Karpas-422 (cell line): ENCODE results near the gene GRK2. TPM values are rescaled to one million over a fixed set of nuclear protein-coding genes. Genes with fewer than 3 reads are reported as not detected.

Experiments used
- DNase-seq: peaks from one replicate; pipeline ENCODE4 v3.0.0-alpha.2; 2015
- H2AFZ ChIP-seq: fragments of 200-600 bp; sonication (generic); 2 replicates; pipeline ENCODE4 v1.6.1; 2014; ENCODE audit warnings: antibody characterized with exemption, low read length, mixed read lengths
- H3K27ac ChIP-seq: fragments of 200-600 bp; sonication (generic); 2 replicates; pipeline ENCODE4 v1.5.1; 2014; ENCODE audit warnings: mild to moderate bottlenecking, low read length, moderate library complexity
- H3K27me3 ChIP-seq: fragments of 200-600 bp; sonication (generic); 2 replicates; pipeline ENCODE4 v1.6.1; 2014; ENCODE audit warnings: low read length, mixed read lengths
- H3K36me3 ChIP-seq: fragments of 200-600 bp; sonication (generic); 2 replicates; pipeline ENCODE4 v1.6.1; 2014; ENCODE audit warnings: low read length, mixed read lengths; ENCODE audit not compliant: insufficient read depth
- H3K4me1 ChIP-seq: fragments of 200-600 bp; sonication (generic); 2 replicates; pipeline ENCODE4 v1.6.1; 2014; ENCODE audit warnings: mild to moderate bottlenecking, low read length, mixed read lengths
- H3K4me2 ChIP-seq: fragments of 200-600 bp; sonication (generic); 2 replicates; pipeline ENCODE4 v1.6.1; 2014; ENCODE audit warnings: low read length, low read depth, mild to moderate bottlenecking; ENCODE audit not compliant: poor library complexity, severe bottlenecking
- H3K4me3 ChIP-seq: fragments of 200-600 bp; sonication (generic); 2 replicates; pipeline ENCODE4 v1.5.1; 2014; ENCODE audit warnings: mild to moderate bottlenecking, antibody characterized with exemption, low read length, mixed read lengths
- H3K79me2 ChIP-seq: fragments of 200-600 bp; sonication (generic); 2 replicates; pipeline ENCODE4 v1.6.1; 2014; ENCODE audit warnings: mild to moderate bottlenecking, low read length, mixed read lengths
- H3K9ac ChIP-seq: fragments of 200-600 bp; sonication (generic); 2 replicates; pipeline ENCODE4 v1.6.0; 2014; ENCODE audit warnings: low read length
- H3K9me2 ChIP-seq: fragments of 200-600 bp; sonication (generic), shearing (Covaris generic); replicated peaks from 2 replicates; pipeline ENCODE4 v1.6.0; 2014; ENCODE audit warnings: mild to moderate bottlenecking, low read length, moderate library complexity; ENCODE audit not compliant: insufficient read depth
- H3K9me3 ChIP-seq: fragments of 300-700, 200-600 bp; sonication (generic); 2 replicates; pipeline ENCODE4 v1.6.1; 2014; ENCODE audit warnings: low read length, mixed read lengths
- H4K20me1 ChIP-seq: fragments of 200-600 bp; sonication (generic); 2 replicates; pipeline ENCODE4 v1.6.1; 2014; ENCODE audit warnings: mild to moderate bottlenecking, antibody characterized with exemption, low read length, low read depth; ENCODE audit not compliant: insufficient read depth
- total RNA-seq: library from RNA; depleted of rRNA; stranded (reverse); fragments of >200 nt; shearing (Covaris generic); gene quantifications from 2 replicates; pipeline ENCODE4 v1.2.3, GENCODE V29; 2014; ENCODE audit warnings: low replicate concordance

GRK2 gene
- total RNA-seq, 1 experiment from 2014 or later = 94.7 TPM

DNA sequence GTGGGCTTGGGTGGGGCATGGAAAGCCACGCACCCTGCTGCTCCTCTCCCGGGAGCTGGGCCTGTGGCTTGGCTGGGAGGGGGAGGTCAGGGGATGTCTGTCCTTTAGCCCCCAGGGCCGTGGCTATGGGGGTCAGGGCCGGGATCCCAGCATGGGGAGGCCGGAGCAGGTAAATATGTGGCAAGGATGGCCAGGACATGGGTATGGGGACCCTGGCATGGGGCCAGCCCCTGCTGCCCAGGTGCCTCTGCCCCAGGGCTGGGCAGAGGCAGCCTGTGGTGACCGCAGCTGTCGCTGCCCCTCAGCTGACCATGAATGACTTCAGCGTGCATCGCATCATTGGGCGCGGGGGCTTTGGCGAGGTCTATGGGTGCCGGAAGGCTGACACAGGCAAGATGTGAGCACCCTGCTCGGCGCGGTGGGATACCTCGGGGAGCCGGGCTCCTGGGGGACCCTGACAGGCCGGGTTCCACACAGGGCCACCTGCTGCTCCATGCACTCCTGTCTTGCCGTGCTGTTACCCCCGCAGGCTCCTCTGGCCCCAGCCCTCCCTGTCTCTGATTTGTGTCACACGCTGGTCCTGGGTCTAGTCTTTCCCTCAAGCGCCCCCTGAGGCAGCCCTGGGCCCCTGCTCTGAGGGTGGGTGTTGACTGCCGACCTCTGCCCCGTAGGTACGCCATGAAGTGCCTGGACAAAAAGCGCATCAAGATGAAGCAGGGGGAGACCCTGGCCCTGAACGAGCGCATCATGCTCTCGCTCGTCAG lies 14.7 kb downstream of the GRK2 start:
- Histone ChIP-seq H3K36me3 (peaks cover 11% of the 10 kb centered on the region; the same call in 1 of the 2 replicates), H3K79me2 (peaks cover 28% of the 10 kb centered on the region)
- no peak for DNase-seq

DNA sequence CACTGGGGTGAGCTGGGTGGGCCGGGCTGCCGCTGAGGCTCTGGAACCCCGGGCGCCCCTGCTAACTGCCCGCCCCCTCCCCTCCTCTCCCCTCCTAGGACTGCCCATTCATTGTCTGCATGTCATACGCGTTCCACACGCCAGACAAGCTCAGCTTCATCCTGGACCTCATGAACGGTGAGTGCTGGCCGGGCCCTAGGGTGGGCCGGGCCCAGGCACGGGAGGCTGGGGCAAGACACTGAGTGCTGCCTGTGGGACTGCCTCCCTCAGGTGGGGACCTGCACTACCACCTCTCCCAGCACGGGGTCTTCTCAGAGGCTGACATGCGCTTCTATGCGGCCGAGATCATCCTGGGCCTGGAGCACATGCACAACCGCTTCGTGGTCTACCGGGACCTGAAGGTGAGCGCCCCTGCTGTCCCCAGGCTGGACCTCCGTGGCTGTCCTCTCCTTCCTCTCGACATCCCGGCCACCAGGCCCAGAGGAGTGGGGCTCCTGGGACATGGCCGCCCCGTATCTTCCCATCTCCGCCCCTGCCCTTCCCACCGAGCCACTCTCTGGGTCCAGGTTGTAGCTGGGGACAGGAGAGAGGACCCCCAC lies 15.4 kb downstream of the GRK2 start:
- DNase-seq = no peak
- no peaks in the 10 kb centered on the region for H3K27me3 ChIP-seq
- H3K9me2 ChIP-seq = no peaks in the 10 kb centered on the region
- H4K20me1 ChIP-seq = no peaks in the 10 kb centered on the region
- H3K4me3 ChIP-seq = no peak overlapping the region
- H2AFZ ChIP-seq = no peak overlapping the region
- no peak overlapping the region for H3K9ac ChIP-seq
- H3K9me3 ChIP-seq = no peaks in the 10 kb centered on the region
- H3K4me2 ChIP-seq = no peak overlapping the region
- peaks cover 22% of the 10 kb centered on the region for H3K79me2 ChIP-seq
- H3K4me1 ChIP-seq = peaks cover 23% of the 10 kb centered on the region
- no peak overlapping the region for H3K27ac ChIP-seq
- peaks cover 11% of the 10 kb centered on the region; the same call in 1 of the 2 replicates for H3K36me3 ChIP-seq

More for the DNA sequence above, 14.7 kb downstream of the GRK2 start:
- H3K27ac ChIP-seq = no peak overlapping the region
- no peak overlapping the region for H3K9ac ChIP-seq
- no peaks in the 10 kb centered on the region for H3K9me2 ChIP-seq
- H3K27me3 ChIP-seq = no peaks in the 10 kb centered on the region
- H3K4me2 ChIP-seq = no peak overlapping the region
- no peaks in the 10 kb centered on the region for H3K9me3 ChIP-seq
- H2AFZ ChIP-seq = no peak overlapping the region
- no peak overlapping the region for H3K4me3 ChIP-seq
- H4K20me1 ChIP-seq = no peaks in the 10 kb centered on the region
- H3K4me1 ChIP-seq = peaks cover 23% of the 10 kb centered on the region

DNA sequence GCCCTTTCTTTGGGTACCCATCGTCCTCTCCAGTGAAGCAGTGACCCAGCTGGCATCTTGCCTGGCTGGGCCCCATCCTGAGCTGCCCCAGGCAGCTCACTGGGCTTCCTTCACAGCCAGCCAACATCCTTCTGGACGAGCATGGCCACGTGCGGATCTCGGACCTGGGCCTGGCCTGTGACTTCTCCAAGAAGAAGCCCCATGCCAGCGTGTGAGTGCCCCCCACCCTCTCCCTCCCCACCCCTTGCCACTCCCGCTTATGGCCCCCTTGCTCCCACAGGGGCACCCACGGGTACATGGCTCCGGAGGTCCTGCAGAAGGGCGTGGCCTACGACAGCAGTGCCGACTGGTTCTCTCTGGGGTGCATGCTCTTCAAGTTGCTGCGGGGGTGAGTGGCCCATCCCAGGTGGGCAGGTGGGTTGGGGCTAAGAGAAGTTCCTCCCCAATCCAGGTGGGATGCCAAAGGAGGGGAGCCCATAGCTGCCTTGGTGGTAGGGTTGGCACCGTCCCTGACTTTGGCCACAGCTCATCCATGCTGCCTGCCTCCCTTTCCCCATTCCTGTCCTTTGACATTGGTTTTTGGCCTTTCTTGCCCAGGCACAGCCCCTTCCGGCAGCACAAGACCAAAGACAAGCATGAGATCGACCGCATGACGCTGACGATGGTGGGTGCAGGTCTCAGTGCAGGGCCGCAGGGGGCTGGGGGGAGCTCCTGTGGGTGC lies 16.0 kb downstream of the GRK2 start:
- no peaks in the 10 kb centered on the region for H4K20me1 ChIP-seq
- H3K79me2 ChIP-seq = peaks cover 16% of the 10 kb centered on the region
- no peak overlapping the region for H3K4me3 ChIP-seq
- H3K9me3 ChIP-seq = no peaks in the 10 kb centered on the region
- no peak for DNase-seq
- no peak overlapping the region for H2AFZ ChIP-seq
- no peak overlapping the region for H3K27ac ChIP-seq
- H3K4me2 ChIP-seq = no peak overlapping the region
- H3K9me2 ChIP-seq = no peaks in the 10 kb centered on the region
- H3K36me3 ChIP-seq = peaks cover 11% of the 10 kb centered on the region; the same call in 1 of the 2 replicates
- peaks cover 23% of the 10 kb centered on the region for H3K4me1 ChIP-seq
- H3K9ac ChIP-seq = no peak overlapping the region
- H3K27me3 ChIP-seq = no peaks in the 10 kb centered on the region

DNA sequence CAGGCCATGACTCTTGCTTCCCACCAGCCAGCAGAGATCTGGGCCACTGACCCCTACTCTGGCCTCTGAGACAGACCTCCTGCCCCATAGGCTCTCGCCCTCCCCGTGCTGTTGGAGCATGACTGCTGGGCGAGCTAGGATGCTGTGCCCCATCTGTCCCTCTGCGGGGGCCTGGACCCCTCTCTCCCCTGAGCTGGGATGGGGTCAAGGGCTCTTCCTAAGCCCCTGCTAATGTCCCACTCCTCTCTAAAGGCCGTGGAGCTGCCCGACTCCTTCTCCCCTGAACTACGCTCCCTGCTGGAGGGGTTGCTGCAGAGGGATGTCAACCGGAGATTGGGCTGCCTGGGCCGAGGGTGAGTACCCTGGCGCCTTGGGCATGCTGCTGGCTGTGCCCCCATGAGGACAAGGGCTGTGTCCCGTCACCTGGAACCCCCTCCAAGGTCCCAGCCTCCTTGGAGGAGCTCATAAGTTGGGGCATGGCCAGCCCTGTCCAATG lies 16.7 kb downstream of the GRK2 start:
- peaks cover 12% of the 10 kb centered on the region for H3K79me2 ChIP-seq
- H3K9me3 ChIP-seq = no peaks in the 10 kb centered on the region
- no peaks in the 10 kb centered on the region for H3K27me3 ChIP-seq
- peaks cover 11% of the 10 kb centered on the region; the same call in 1 of the 2 replicates for H3K36me3 ChIP-seq
- no peaks in the 10 kb centered on the region for H4K20me1 ChIP-seq
- DNase-seq = no peak
- no peaks in the 10 kb centered on the region for H3K9me2 ChIP-seq
- no peak overlapping the region for H3K4me2 ChIP-seq
- H3K9ac ChIP-seq = no peak overlapping the region
- no peak overlapping the region for H3K27ac ChIP-seq
- H3K4me1 ChIP-seq = peaks cover 23% of the 10 kb centered on the region
- H3K4me3 ChIP-seq = no peak overlapping the region
- no peak overlapping the region for H2AFZ ChIP-seq

DNA sequence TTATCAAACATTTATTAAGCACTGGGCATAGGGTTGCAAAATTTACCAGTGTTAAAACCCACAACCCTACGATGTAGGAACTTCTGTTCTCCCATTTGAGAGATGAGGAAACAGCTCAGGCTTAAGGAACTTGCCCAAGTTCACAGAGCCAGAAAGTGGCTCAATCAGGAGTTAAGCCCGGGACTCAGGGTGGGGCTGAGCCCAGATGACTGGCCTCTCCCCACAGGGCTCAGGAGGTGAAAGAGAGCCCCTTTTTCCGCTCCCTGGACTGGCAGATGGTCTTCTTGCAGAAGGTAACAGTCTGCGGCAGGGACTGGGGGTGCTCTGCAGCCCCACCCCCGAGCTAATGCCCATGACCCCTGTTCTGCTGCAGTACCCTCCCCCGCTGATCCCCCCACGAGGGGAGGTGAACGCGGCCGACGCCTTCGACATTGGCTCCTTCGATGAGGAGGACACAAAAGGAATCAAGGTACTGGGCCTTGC lies 17.2 kb downstream of the GRK2 start:
- H3K9me2 ChIP-seq = no peaks in the 10 kb centered on the region
- DNase-seq = no peak
- no peaks in the 10 kb centered on the region for H3K9me3 ChIP-seq
- no peaks in the 10 kb centered on the region for H3K27me3 ChIP-seq
- no peak overlapping the region for H2AFZ ChIP-seq
- peaks cover 6% of the 10 kb centered on the region for H3K79me2 ChIP-seq
- H3K4me2 ChIP-seq = no peak overlapping the region
- peaks cover 11% of the 10 kb centered on the region; the same call in 1 of the 2 replicates for H3K36me3 ChIP-seq
- no peak overlapping the region for H3K4me3 ChIP-seq
- H4K20me1 ChIP-seq = no peaks in the 10 kb centered on the region
- no peak overlapping the region for H3K9ac ChIP-seq
- H3K4me1 ChIP-seq = peaks cover 26% of the 10 kb centered on the region
- no peak overlapping the region for H3K27ac ChIP-seq

DNA sequence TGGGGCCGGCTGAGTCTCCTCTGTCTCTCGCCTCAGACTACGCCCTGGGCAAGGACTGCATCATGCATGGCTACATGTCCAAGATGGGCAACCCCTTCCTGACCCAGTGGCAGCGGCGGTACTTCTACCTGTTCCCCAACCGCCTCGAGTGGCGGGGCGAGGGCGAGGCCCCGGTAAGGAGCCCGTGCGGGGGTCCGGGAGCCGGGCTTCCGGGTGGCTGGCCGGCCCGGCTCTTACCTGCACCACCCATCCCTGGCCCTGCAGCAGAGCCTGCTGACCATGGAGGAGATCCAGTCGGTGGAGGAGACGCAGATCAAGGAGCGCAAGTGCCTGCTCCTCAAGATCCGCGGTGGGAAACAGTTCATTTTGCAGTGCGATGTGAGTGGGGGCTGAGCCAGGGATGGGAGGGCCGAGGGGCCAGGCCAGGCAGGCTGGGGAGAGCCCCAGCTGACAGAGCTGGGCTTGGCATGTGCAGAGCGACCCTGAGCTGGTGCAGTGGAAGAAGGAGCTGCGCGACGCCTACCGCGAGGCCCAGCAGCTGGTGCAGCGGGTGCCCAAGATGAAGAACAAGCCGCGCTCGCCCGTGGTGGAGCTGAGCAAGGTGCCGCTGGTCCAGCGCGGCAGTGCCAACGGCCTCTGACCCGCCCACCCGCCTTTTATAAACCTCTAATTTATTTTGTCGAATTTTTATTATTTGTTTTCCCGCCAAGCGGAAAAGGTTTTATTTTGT lies 18.7 kb downstream of the GRK2 start:
- H3K9ac ChIP-seq = no peak overlapping the region
- peaks cover 32% of the 10 kb centered on the region for H3K4me1 ChIP-seq
- no peak for DNase-seq
- no peaks in the 10 kb centered on the region for H3K9me2 ChIP-seq
- H4K20me1 ChIP-seq = no peaks in the 10 kb centered on the region
- no peaks in the 10 kb centered on the region for H3K9me3 ChIP-seq
- H3K27ac ChIP-seq = no peak overlapping the region
- no peak overlapping the region for H2AFZ ChIP-seq
- H3K36me3 ChIP-seq = peaks cover under 1% of the 10 kb centered on the region; the same call in 1 of the 2 replicates
- H3K79me2 ChIP-seq = peaks cover 5% of the 10 kb centered on the region
- H3K4me2 ChIP-seq = no peak overlapping the region
- no peak overlapping the region for H3K4me3 ChIP-seq
- H3K27me3 ChIP-seq = no peaks in the 10 kb centered on the region

DNA sequence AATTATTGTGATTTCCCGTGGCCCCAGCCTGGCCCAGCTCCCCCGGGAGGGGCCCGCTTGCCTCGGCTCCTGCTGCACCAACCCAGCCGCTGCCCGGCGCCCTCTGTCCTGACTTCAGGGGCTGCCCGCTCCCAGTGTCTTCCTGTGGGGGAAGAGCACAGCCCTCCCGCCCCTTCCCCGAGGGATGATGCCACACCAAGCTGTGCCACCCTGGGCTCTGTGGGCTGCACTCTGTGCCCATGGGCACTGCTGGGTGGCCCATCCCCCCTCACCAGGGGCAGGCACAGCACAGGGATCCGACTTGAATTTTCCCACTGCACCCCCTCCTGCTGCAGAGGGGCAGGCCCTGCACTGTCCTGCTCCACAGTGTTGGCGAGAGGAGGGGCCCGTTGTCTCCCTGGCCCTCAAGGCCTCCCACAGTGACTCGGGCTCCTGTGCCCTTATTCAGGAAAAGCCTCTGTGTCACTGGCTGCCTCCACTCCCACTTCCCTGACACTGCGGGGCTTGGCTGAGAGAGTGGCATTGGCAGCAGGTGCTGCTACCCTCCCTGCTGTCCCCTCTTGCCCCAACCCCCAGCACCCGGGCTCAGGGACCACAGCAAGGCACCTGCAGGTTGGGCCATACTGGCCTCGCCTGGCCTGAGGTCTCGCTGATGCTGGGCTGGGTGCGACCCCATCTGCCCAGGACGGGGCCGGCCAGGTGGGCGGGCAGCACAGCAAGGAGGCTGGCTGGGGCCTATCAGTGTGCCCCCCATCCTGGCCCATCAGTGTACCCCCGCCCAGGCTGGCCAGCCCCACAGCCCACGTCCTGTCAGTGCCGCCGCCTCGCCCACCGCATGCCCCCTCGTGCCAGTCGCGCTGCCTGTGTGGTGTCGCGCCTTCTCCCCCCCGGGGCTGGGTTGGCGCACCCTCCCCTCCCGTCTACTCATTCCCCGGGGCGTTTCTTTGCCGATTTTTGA lies 19.5 kb downstream of the GRK2 start:
- Histone ChIP-seq H2AFZ (no peak overlapping the region), H3K79me2 (peaks cover 14% of the 10 kb centered on the region), H3K36me3 (peaks cover 6% of the 10 kb centered on the region), H3K4me3 (no peak overlapping the region), H3K9me3 (no peaks in the 10 kb centered on the region), H4K20me1 (no peaks in the 10 kb centered on the region), H3K27me3 (no peaks in the 10 kb centered on the region), H3K9ac (no peak overlapping the region), H3K9me2 (no peaks in the 10 kb centered on the region), H3K4me1 (peaks cover 39% of the 10 kb centered on the region), H3K4me2 (no peak overlapping the region), H3K27ac (peak overlapping the region; percentile 100; the same call in 1 of the 2 replicates)
- no peak for DNase-seq
